HepG2 (cell line): ENCODE results near the gene SKP2. TPM values are rescaled to one million over a fixed set of nuclear protein-coding genes. Genes with fewer than 3 reads are reported as not detected.

Experiments used
- ATAC-seq: fragments of 200-7000 bp; cut with Tn5 transposase; 3 replicates; pipeline ENCODE4 v1.9.1; 2020; ENCODE audit warnings: mild to moderate bottlenecking, moderate library complexity
- BruUV-seq: library from RNA; stranded (reverse); fragments of 400-500 nt; replicated peaks from 2 replicates; lab custom pipeline; 2021; lab: Mats Ljungman, UMichigan
- CTCF ChIA-PET: fragments of 300-600 bp; formaldehyde crosslinking; extraction: SDS; loops from one replicate; lab custom pipeline; 2021; ENCODE audit warnings: low total read pairs, inconsistent platforms, low intra/inter-chr PET ratio; lab: Yijun Ruan, JAX
- POLR2A ChIA-PET: fragments of 350-600 bp; sonication (Branson Sonifier 250); formaldehyde crosslinking; loops from one replicate; lab custom pipeline; 2020; ENCODE audit warnings: antibody characterized with exemption, inconsistent platforms; lab: Yijun Ruan, JAX
- DNase-seq: peaks from one replicate; pipeline ENCODE4 v3.0.0-alpha.2; 2015; ENCODE audit warnings: low spot score
- FAIRE-seq: peaks from 3 replicates; lab custom pipeline; 2011; peaks lifted over from hg19 to GRCh38; lab: Jason Lieb, UNC
- H2AFZ ChIP-seq: one replicate; pipeline ENCODE4 v1.6.1; 2011; ENCODE audit warnings: low read length, inconsistent platforms
- H3K27ac ChIP-seq: fragments of 300-600 bp; 3 replicates; pipeline ENCODE4 v1.8.0; 2011; ENCODE audit warnings: mixed run types, mild to moderate bottlenecking, mixed read lengths, low read length, inconsistent platforms; ENCODE audit not compliant: insufficient read depth; ENCODE audit errors: extremely low read length
- H3K27me3 ChIP-seq, 2 experiments: fragments of 200-600 bp in 1 of 2; 2 replicates in 1 of 2; 3 replicates in 1 of 2; pipeline versions ENCODE4 v1.6.0 to v1.8.0; 2011; ENCODE audit warnings: low read length in 2 of 2, mild to moderate bottlenecking in 2 of 2, moderate library complexity in 2 of 2, inconsistent platforms in 1 of 2; ENCODE audit not compliant: insufficient read depth in 2 of 2, control insufficient read depth in 1 of 2
- H3K36me3 ChIP-seq, 2 experiments: fragments of 200-600 bp in 1 of 2; replicated peaks in 1 of 2; 2 replicates in 1 of 2; 3 replicates in 1 of 2; pipeline versions ENCODE4 v1.5.1 to v1.8.0; 2011; ENCODE audit warnings: low read length in 2 of 2, inconsistent platforms in 1 of 2; ENCODE audit not compliant: insufficient read depth in 2 of 2, control insufficient read depth in 1 of 2
- H3K4me1 ChIP-seq: 2 replicates; pipeline ENCODE4 v1.5.1; 2012; ENCODE audit warnings: low read length, inconsistent platforms; ENCODE audit not compliant: insufficient read depth
- H3K4me2 ChIP-seq: 2 replicates; pipeline ENCODE4 v1.6.0; 2011; ENCODE audit warnings: low read depth, low read length, inconsistent platforms
- H3K4me3 ChIP-seq, 3 experiments: fragments of 200-600 bp in 1 of 3; sonication (generic), shearing (Covaris generic) in 1 of 3; replicated peaks in 1 of 3; 2 replicates each; pipeline ENCODE4 v1.5.1; 2011 to 2016; ENCODE audit warnings: low read length in 3 of 3, inconsistent platforms in 2 of 3, low read depth in 2 of 3, mild to moderate bottlenecking in 2 of 3, control low read depth in 1 of 3, mixed read lengths in 1 of 3; ENCODE audit not compliant: insufficient read depth in 1 of 3
- H3K79me2 ChIP-seq: one replicate; pipeline ENCODE4 v1.6.1; 2011; ENCODE audit warnings: low read length, inconsistent platforms; ENCODE audit not compliant: insufficient read depth
- H3K9ac ChIP-seq: 2 replicates; pipeline ENCODE4 v1.6.0; 2011; ENCODE audit warnings: mild to moderate bottlenecking, low read depth, low read length, inconsistent platforms; ENCODE audit not compliant: insufficient read depth
- H3K9me3 ChIP-seq: 2 replicates; pipeline ENCODE4 v1.5.1; 2012; ENCODE audit warnings: mild to moderate bottlenecking, low read length
- H4K20me1 ChIP-seq: 2 replicates; pipeline ENCODE4 v1.6.0; 2011; ENCODE audit warnings: inconsistent platforms, mild to moderate bottlenecking, low read length, moderate library complexity; ENCODE audit not compliant: insufficient read depth
- BATF2 ChIP-seq: sonication (generic); formaldehyde crosslinking; IDR thresholded peaks from 2 replicates; pipeline ENCODE4 v1.8.0; 2022; ENCODE audit warnings: mild to moderate bottlenecking, missing genetic modification reagents, moderate library complexity
- PRDM10 ChIP-seq: sonication (generic); formaldehyde crosslinking; IDR thresholded peaks from 2 replicates; pipeline ENCODE4 v1.4.0; 2020; ENCODE audit warnings: low read depth, missing genetic modification reagents
- PRMT3 ChIP-seq: sonication (generic); formaldehyde crosslinking; IDR thresholded peaks from 2 replicates; pipeline ENCODE4 v1.8.1; 2022; ENCODE audit warnings: low read depth, mild to moderate bottlenecking, moderate library complexity, missing genetic modification reagents, borderline replicate concordance
- SKI ChIP-seq: fragments of 450-650 bp; IDR thresholded peaks from one replicate; pipeline ENCODE4 v1.6.1; 2018; ENCODE audit warnings: mild to moderate bottlenecking; ENCODE audit not compliant: partially characterized antibody
- TBX3 ChIP-seq: fragments of 450-650 bp; IDR thresholded peaks from 2 replicates; pipeline ENCODE4 v1.6.1; 2017; ENCODE audit warnings: antibody characterized with exemption, mild to moderate bottlenecking, inconsistent platforms, borderline replicate concordance
- TCF7L2 ChIP-seq: IDR thresholded peaks from 2 replicates; pipeline ENCODE4 v1.6.1; 2011; ENCODE audit warnings: mild to moderate bottlenecking, low read depth, low read length, moderate library complexity
- ZNF124 ChIP-seq: sonication (generic); formaldehyde crosslinking; IDR thresholded peaks from 2 replicates; pipeline ENCODE4 v1.4.0; 2020; ENCODE audit warnings: missing genetic modification reagents
- ZNF251 ChIP-seq: sonication (generic); formaldehyde crosslinking; IDR thresholded peaks from 2 replicates; pipeline ENCODE4 v1.9.0; 2021; ENCODE audit warnings: mild to moderate bottlenecking, missing genetic modification reagents
- ZNF317 ChIP-seq: sonication (generic); formaldehyde crosslinking; IDR thresholded peaks from 2 replicates; pipeline ENCODE4 v1.5.0; 2020; ENCODE audit warnings: mild to moderate bottlenecking, missing genetic modification reagents
- ZNF546 ChIP-seq: sonication (generic); formaldehyde crosslinking; conservative IDR thresholded peaks from 2 replicates; pipeline ENCODE4 v1.8.1; 2023; ENCODE audit warnings: mild to moderate bottlenecking, missing genetic modification reagents
- ZNF550 ChIP-seq: sonication (generic); formaldehyde crosslinking; IDR thresholded peaks from 2 replicates; pipeline ENCODE4 v1.4.0; 2020; ENCODE audit warnings: mild to moderate bottlenecking, missing genetic modification reagents, borderline replicate concordance
- ZNF878 ChIP-seq: sonication (generic); formaldehyde crosslinking; IDR thresholded peaks from 2 replicates; pipeline ENCODE4 v1.8.1; 2023; ENCODE audit warnings: mild to moderate bottlenecking, missing genetic modification reagents, moderate library complexity
- ZSCAN12 ChIP-seq: sonication (generic); formaldehyde crosslinking; IDR thresholded peaks from 2 replicates; pipeline ENCODE4 v1.9.0; 2021; ENCODE audit warnings: mild to moderate bottlenecking, missing genetic modification reagents
- WGBS: methylation state at CpG from one replicate; pipeline ENCODE4 v1.1.6; 2017; ENCODE audit warnings: low lambda C conversion rate; 5-methylcytosine and 5-hydroxymethylcytosine counted together
- in situ Hi-C: cut with HindIII; loops from 2 replicates; pipeline ENCODE4 v1.10.0; 2017; ENCODE audit warnings: low pct_unique_long_range_greater_than_20kb; ENCODE audit not compliant: extremely low pct_ligation_motif_present
- intact Hi-C: fragments of 100-400 bp; cut with micrococcal nuclease; formaldehyde crosslinking; loops from one replicate; pipeline ENCODE4 v1.10.0; 2022; ENCODE audit not compliant: unreplicated experiment
- polyA plus RNA-seq, 8 experiments: library from polyadenylated mRNA; depleted of rRNA in 3 of 8; stranded (reverse) in 7 of 8; unstranded in 1 of 8; fragments of >200 nt; fragmentation: Illumina TruSeq in 4 of 8; extraction: Trizol in 4 of 8; gene quantifications; 2 replicates each; pipeline versions ENCODE4 v1.2.1 to v1.2.3, GENCODE V29; 2011 to 2016; ENCODE audit warnings: low read depth in 4 of 8, missing spikeins in 1 of 8, mixed read lengths in 1 of 8; ENCODE audit not compliant: insufficient read depth in 1 of 8
- total RNA-seq, 5 experiments: library from RNA; depleted of rRNA; stranded (reverse); fragments of >200 nt; fragmentation: Illumina TruSeq; extraction: Trizol; gene quantifications; 2 replicates each; pipeline ENCODE4 v1.2.3, GENCODE V29; 2016; ENCODE audit warnings: low read depth in 1 of 5
- TF ChIP-seq, protein P1 (sequence below): sonication (generic); formaldehyde crosslinking; IDR thresholded peaks from 2 replicates; pipeline ENCODE4 v1.9.0; 2021; ENCODE audit warnings: mild to moderate bottlenecking, missing genetic modification reagents

The SKP2 gene
- total and polyA plus RNA-seq, 2 of the 13 experiments (the other 11 are each of a cell fraction or from before 2014, with no cell fraction given): 29.6 to 84.1 TPM

DNA sequence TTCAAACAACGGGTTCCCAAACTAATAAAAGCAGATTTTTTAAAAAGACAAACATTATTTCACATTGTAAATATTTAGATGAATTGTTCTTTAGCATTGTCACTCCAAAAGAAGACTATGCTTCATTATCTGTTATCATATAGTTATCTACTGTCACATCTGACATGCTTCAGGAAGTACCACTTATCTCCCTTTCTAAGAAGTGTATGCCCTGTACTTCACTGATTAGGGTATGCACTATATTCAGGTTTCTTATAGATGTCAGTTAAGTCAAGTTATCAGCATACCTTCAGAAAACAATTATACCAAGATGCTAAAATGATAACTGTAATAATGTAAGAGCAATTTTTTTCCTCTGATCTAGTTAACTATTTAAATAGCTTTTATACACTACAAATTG, 40.7 kb upstream of the SKP2 start (continued):
- no peak for TF ChIP-seq PRDM10 (CRISPR knock-in tag)
- no peak for TF ChIP-seq ZNF317 (CRISPR knock-in tag)
- TF ChIP-seq ZSCAN12 (CRISPR knock-in tag): no peak
- TF ChIP-seq ZNF546 (CRISPR knock-in tag): no peak
- TF ChIP-seq SKI: no peak
- TF ChIP-seq ZNF878 (CRISPR knock-in tag): no peak
- TF ChIP-seq ZNF124 (CRISPR knock-in tag): no peak

DNA sequence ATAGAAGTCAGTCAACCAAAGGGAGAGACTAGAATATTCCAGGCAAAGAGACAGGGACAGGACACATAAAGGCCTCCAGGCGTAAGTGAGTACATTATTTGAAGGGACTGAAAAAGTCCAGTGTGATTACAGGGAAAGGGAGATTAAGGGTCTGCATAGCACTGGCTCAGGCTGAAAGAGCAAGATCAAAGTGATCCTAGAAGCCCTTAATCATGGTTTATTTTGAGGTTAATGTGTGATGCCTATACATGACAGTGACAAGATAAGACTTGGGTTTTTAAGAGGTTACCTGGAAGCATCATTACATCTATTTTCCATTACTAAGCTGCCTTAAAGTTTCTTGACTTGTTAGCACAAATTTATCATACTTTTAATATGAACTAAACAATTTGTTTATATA, 26.0 kb upstream of the SKP2 start:
- CTCF ChIA-PET: no interaction called here
- Histone ChIP-seq H3K27ac (no peak overlapping the region), H4K20me1 (no peaks in the 10 kb centered on the region), H3K36me3 (no peaks in the 10 kb centered on the region; a peak in 1 of 5 replicates), H3K9ac (no peak overlapping the region), H3K4me3 (no peak overlapping the region), H3K4me2 (no peak overlapping the region), H2AFZ (no peak overlapping the region), H3K9me3 (no peaks in the 10 kb centered on the region; the same call in 1 of the 2 replicates), H3K79me2 (no peaks in the 10 kb centered on the region), H3K4me1 (no peaks in the 10 kb centered on the region), H3K27me3 (no peaks in the 10 kb centered on the region)
- intact Hi-C loops: no loop called here
- no peak for DNase-seq
- no peak for FAIRE-seq
- ATAC-seq: no peak
- BruUV-seq: no TSS peak
- POLR2A ChIA-PET: no interaction called here
- in situ Hi-C loops: no loop called here
- 96% methylated on average over 1 of the region's 1 CpG for WGBS
- TF ChIP-seq TCF7L2 (no peak), BATF2 (CRISPR knock-in tag) (no peak), PRMT3 (CRISPR knock-in tag) (no peak), ZNF550 (no peak), ZNF251 (CRISPR knock-in tag) (no peak), TBX3 (no peak)
- TF ChIP-seq, protein P1, sequence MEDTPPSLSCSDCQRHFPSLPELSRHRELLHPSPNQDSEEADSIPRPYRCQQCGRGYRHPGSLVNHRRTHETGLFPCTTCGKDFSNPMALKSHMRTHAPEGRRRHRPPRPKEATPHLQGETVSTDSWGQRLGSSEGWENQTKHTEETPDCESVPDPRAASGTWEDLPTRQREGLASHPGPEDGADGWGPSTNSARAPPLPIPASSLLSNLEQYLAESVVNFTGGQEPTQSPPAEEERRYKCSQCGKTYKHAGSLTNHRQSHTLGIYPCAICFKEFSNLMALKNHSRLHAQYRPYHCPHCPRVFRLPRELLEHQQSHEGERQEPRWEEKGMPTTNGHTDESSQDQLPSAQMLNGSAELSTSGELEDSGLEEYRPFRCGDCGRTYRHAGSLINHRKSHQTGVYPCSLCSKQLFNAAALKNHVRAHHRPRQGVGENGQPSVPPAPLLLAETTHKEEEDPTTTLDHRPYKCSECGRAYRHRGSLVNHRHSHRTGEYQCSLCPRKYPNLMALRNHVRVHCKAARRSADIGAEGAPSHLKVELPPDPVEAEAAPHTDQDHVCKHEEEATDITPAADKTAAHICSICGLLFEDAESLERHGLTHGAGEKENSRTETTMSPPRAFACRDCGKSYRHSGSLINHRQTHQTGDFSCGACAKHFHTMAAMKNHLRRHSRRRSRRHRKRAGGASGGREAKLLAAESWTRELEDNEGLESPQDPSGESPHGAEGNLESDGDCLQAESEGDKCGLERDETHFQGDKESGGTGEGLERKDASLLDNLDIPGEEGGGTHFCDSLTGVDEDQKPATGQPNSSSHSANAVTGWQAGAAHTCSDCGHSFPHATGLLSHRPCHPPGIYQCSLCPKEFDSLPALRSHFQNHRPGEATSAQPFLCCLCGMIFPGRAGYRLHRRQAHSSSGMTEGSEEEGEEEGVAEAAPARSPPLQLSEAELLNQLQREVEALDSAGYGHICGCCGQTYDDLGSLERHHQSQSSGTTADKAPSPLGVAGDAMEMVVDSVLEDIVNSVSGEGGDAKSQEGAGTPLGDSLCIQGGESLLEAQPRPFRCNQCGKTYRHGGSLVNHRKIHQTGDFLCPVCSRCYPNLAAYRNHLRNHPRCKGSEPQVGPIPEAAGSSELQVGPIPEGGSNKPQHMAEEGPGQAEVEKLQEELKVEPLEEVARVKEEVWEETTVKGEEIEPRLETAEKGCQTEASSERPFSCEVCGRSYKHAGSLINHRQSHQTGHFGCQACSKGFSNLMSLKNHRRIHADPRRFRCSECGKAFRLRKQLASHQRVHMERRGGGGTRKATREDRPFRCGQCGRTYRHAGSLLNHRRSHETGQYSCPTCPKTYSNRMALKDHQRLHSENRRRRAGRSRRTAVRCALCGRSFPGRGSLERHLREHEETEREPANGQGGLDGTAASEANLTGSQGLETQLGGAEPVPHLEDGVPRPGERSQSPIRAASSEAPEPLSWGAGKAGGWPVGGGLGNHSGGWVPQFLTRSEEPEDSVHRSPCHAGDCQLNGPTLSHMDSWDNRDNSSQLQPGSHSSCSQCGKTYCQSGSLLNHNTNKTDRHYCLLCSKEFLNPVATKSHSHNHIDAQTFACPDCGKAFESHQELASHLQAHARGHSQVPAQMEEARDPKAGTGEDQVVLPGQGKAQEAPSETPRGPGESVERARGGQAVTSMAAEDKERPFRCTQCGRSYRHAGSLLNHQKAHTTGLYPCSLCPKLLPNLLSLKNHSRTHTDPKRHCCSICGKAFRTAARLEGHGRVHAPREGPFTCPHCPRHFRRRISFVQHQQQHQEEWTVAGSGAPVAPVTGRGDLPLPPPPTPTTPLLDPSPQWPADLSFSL: no peak
